Neuronal stem cell (in vitro differentiated cells): Measurements from ENCODE around the gene ALOXE3.

Source experiments
- DNase-seq: peaks from one replicate; pipeline ENCODE4 v3.0.0-alpha.2; 2013; ENCODE audit warnings: low spot score
- H2AFZ ChIP-seq: one replicate; pipeline ENCODE4 v1.6.1; 2013; ENCODE audit warnings: mild to moderate bottlenecking, low read length, inconsistent platforms
- H2AK5ac ChIP-seq: 2 replicates; pipeline ENCODE4 v1.6.1; 2013; ENCODE audit warnings: low read depth, mild to moderate bottlenecking, inconsistent platforms, low read length, moderate library complexity, mixed read lengths
- H2BK120ac ChIP-seq: 2 replicates; pipeline ENCODE4 v1.6.1; 2013; ENCODE audit warnings: low read depth, mild to moderate bottlenecking, inconsistent platforms, low read length, moderate library complexity, mixed read lengths
- H2BK12ac ChIP-seq: one replicate; pipeline ENCODE4 v1.6.1; 2013; ENCODE audit warnings: low read length, inconsistent platforms
- H2BK15ac ChIP-seq: 2 replicates; pipeline ENCODE4 v1.6.1; 2013; ENCODE audit warnings: mild to moderate bottlenecking, low read length, inconsistent platforms, mixed read lengths
- H2BK5ac ChIP-seq: one replicate; pipeline ENCODE4 v1.6.1; 2013; ENCODE audit warnings: inconsistent platforms, mild to moderate bottlenecking, low read length, moderate library complexity
- H3K14ac ChIP-seq: one replicate; pipeline ENCODE4 v1.6.1; 2013; ENCODE audit warnings: low read length, inconsistent platforms
- H3K18ac ChIP-seq: 2 replicates; pipeline ENCODE4 v1.6.1; 2013; ENCODE audit warnings: low read length, inconsistent platforms
- H3K23ac ChIP-seq: 2 replicates; pipeline ENCODE4 v1.6.1; 2013; ENCODE audit warnings: low read depth, mild to moderate bottlenecking, mixed read lengths, low read length, inconsistent platforms; ENCODE audit not compliant: poor library complexity
- H3K27ac ChIP-seq: replicated peaks from 3 replicates; pipeline ENCODE4 v1.5.1; 2013; ENCODE audit warnings: low read length, inconsistent platforms
- H3K27me3 ChIP-seq, 3 experiments: 2 replicates each; pipeline ENCODE4 v1.6.1; 2013; ENCODE audit warnings: low read length in 3 of 3, mild to moderate bottlenecking in 2 of 3, inconsistent platforms in 1 of 3, low read depth in 1 of 3, mixed read lengths in 1 of 3, moderate library complexity in 1 of 3; ENCODE audit not compliant: control insufficient read depth in 3 of 3, insufficient read depth in 3 of 3
- H3K36me3 ChIP-seq, 2 donors: replicated peaks in 1 of 2; 2 replicates each; pipeline ENCODE4 v1.6.1; 2013; ENCODE audit warnings: low read length in 2 of 2; ENCODE audit not compliant: control insufficient read depth in 2 of 2, insufficient read depth in 2 of 2
- H3K4ac ChIP-seq: 2 replicates; pipeline ENCODE4 v1.6.1; 2013; ENCODE audit warnings: inconsistent platforms, mild to moderate bottlenecking, low read length, moderate library complexity
- H3K4me1 ChIP-seq, 2 donors: 1 replicate in 1 of 2; 2 replicates in 1 of 2; pipeline ENCODE4 v1.6.1; 2013; ENCODE audit warnings: low read length in 2 of 2, low read depth in 1 of 2; ENCODE audit not compliant: control insufficient read depth in 2 of 2, insufficient read depth in 1 of 2
- H3K4me2 ChIP-seq: one replicate; pipeline ENCODE4 v1.6.1; 2013; ENCODE audit warnings: mild to moderate bottlenecking, low read length, inconsistent platforms; ENCODE audit not compliant: insufficient read depth, poor library complexity, severe bottlenecking
- H3K4me3 ChIP-seq, 2 donors: 2 replicates each; pipeline ENCODE4 v1.5.1; 2013; ENCODE audit warnings: low read length in 2 of 2, mild to moderate bottlenecking in 2 of 2, inconsistent platforms in 1 of 2, moderate library complexity in 1 of 2
- H3K79me1 ChIP-seq: one replicate; pipeline ENCODE4 v1.6.1; 2013; ENCODE audit warnings: low read depth, mild to moderate bottlenecking, inconsistent platforms, low read length, moderate library complexity
- H3K9ac ChIP-seq: one replicate; pipeline ENCODE4 v1.6.1; 2013; ENCODE audit warnings: mild to moderate bottlenecking, low read depth, low read length, inconsistent platforms; ENCODE audit not compliant: poor library complexity
- H3K9me3 ChIP-seq, 2 donors: replicated peaks in 1 of 2; 2 replicates each; pipeline versions ENCODE3 to v1.6.1; 2013; ENCODE audit warnings: low read length in 2 of 2, mild to moderate bottlenecking in 2 of 2, inconsistent platforms in 1 of 2, low read depth in 1 of 2, mixed read lengths in 1 of 2, moderate library complexity in 1 of 2; ENCODE audit not compliant: control insufficient read depth in 2 of 2, insufficient read depth in 1 of 2
- H4K8ac ChIP-seq: one replicate; pipeline ENCODE4 v1.6.1; 2013; ENCODE audit warnings: low read depth, mild to moderate bottlenecking, inconsistent platforms, low read length, moderate library complexity
- H4K91ac ChIP-seq: one replicate; pipeline ENCODE4 v1.6.1; 2013; ENCODE audit warnings: low read length, low read depth, mild to moderate bottlenecking, inconsistent platforms; ENCODE audit not compliant: poor library complexity
- WGBS, 2 donors: extraction: QIAGEN DNeasy Blood & Tissue Kit; methylation state at CpG; one replicate each; pipeline ENCODE4 v1.1.7; 2013; ENCODE audit warnings: missing lambda C conversion rate in 2 of 2, mixed read lengths in 1 of 2; ENCODE audit not compliant: insufficient read length in 2 of 2, insufficient replicate concordance in 1 of 2; ENCODE audit errors: extremely low coverage in 2 of 2; 5-methylcytosine and 5-hydroxymethylcytosine counted together

The ALOXE3 gene

GRCh38 chr17:8074554-8074953 lies 43.8 kb downstream of the ALOXE3 start:
- H3K9me3 ChIP-seq: peaks cover 0 to 2% of the 10 kb centered on the region in 2 donors
- no peak overlapping the region for H3K14ac ChIP-seq
- H2AK5ac ChIP-seq: no peak overlapping the region
- DNase-seq: no peak
- peak overlapping the region; percentile 53 for H3K18ac ChIP-seq
- H3K27ac ChIP-seq: no peak overlapping the region
- no peak overlapping the region for H4K8ac ChIP-seq
- no peak overlapping the region for H4K91ac ChIP-seq
- no peak overlapping the region for H3K9ac ChIP-seq
- H2AFZ ChIP-seq: no peak overlapping the region
- H2BK12ac ChIP-seq: no peak overlapping the region
- peak overlapping the region; percentile 11 for H3K23ac ChIP-seq
- no peak overlapping the region for H3K4me3 ChIP-seq
- H2BK120ac ChIP-seq: no peak overlapping the region
- no peaks in the 10 kb centered on the region for H3K79me1 ChIP-seq
- H3K27me3 ChIP-seq: peaks cover 24 to 90% (median 75%) of the 10 kb centered on the region in 3 experiments
- H3K36me3 ChIP-seq: no peaks in the 10 kb centered on the region
- H3K4me2 ChIP-seq: no peak overlapping the region
- peaks cover 4 to 10% of the 10 kb centered on the region in 2 donors for H3K4me1 ChIP-seq
- H3K4ac ChIP-seq: no peak overlapping the region
- WGBS, 2 donors: no CpG with 5 or more reads among the region's 7 CpGs
- no peak overlapping the region for H2BK15ac ChIP-seq
- no peak overlapping the region for H2BK5ac ChIP-seq

- WGBS, 2 donors: no CpG with 5 or more reads among the region's 28 CpGs
These were observed 44.5 kb downstream of the ALOXE3 start for GRCh38 chr17:8073627-8074484.

GRCh38 chr17:8072729-8073461 lies 45.4 kb downstream of the ALOXE3 start:
- Histone ChIP-seq H2BK120ac (no peak overlapping the region), H4K8ac (no peak overlapping the region), H3K36me3 (no peaks in the 10 kb centered on the region), H3K4me1 (peaks cover 4 to 10% of the 10 kb centered on the region in 2 donors), H3K9ac (no peak overlapping the region), H2BK15ac (no peak overlapping the region), H3K79me1 (no peaks in the 10 kb centered on the region), H2BK5ac (peak overlapping the region; percentile 0), H4K91ac (no peak overlapping the region), H3K27me3 (peaks cover 24 to 95% (median 65%) of the 10 kb centered on the region in 3 experiments), H3K18ac (peak overlapping the region; percentile 46), H3K23ac (peak overlapping the region; percentile 81), H3K4me2 (peak overlapping the region; percentile 15), H3K27ac (no peak overlapping the region), H3K9me3 (peaks cover 0 to 2% of the 10 kb centered on the region in 2 donors), H3K14ac (peak overlapping the region; percentile 10), H3K4me3 (peak overlapping the region in 1 of 2 donors; percentile 2), H3K4ac (no peak overlapping the region), H2AK5ac (no peak overlapping the region), H2BK12ac (no peak overlapping the region), H2AFZ (peak overlapping the region; percentile 74)
- WGBS, 2 donors: no CpG with 5 or more reads among the region's 40 CpGs
- DNase-seq: no peak

More at GRCh38 chr17:8073627-8074484, 44.5 kb downstream of the ALOXE3 start:
- Histone ChIP-seq H2BK5ac (no peak overlapping the region), H2AFZ (peak overlapping the region; percentile 42), H3K23ac (peak overlapping the region; percentile 3), H3K27me3 (peaks cover 24 to 90% (median 70%) of the 10 kb centered on the region in 3 experiments), H2BK120ac (no peak overlapping the region), H2BK15ac (no peak overlapping the region), H4K8ac (no peak overlapping the region), H3K18ac (peak overlapping the region; percentile 21), H3K9ac (peak overlapping the region; percentile 81), H3K36me3 (no peaks in the 10 kb centered on the region), H2BK12ac (no peak overlapping the region), H3K4ac (no peak overlapping the region), H3K4me2 (no peak overlapping the region), H3K79me1 (no peaks in the 10 kb centered on the region), H2AK5ac (peak overlapping the region; percentile 37), H3K4me3 (peak overlapping the region in 1 of 2 donors; percentile 59), H3K14ac (no peak overlapping the region), H4K91ac (no peak overlapping the region), H3K9me3 (peaks cover 0 to 2% of the 10 kb centered on the region in 2 donors), H3K27ac (no peak overlapping the region), H3K4me1 (peaks cover 4 to 10% of the 10 kb centered on the region in 2 donors)
- DNase-seq: peak; percentile 67

- Histone ChIP-seq H3K14ac (no peak overlapping the region), H3K23ac (no peak overlapping the region), H3K4me3 (peak overlapping the region in 1 of 2 donors; percentile 15), H3K4ac (no peak overlapping the region), H3K79me1 (no peaks in the 10 kb centered on the region), H2BK15ac (no peak overlapping the region), H2BK12ac (no peak overlapping the region), H3K27me3 (peaks cover 24 to 95% (median 64%) of the 10 kb centered on the region in 3 experiments), H3K4me2 (peak overlapping the region; percentile 15), H3K9me3 (peaks cover 0 to 2% of the 10 kb centered on the region in 2 donors), H3K4me1 (peaks cover 4 to 10% of the 10 kb centered on the region in 2 donors), H2AK5ac (no peak overlapping the region), H4K91ac (no peak overlapping the region), H3K36me3 (no peaks in the 10 kb centered on the region), H3K18ac (peak overlapping the region; percentile 34), H2BK120ac (no peak overlapping the region), H3K27ac (no peak overlapping the region), H3K9ac (peak overlapping the region; percentile 30), H2AFZ (peak overlapping the region; percentile 74), H2BK5ac (no peak overlapping the region), H4K8ac (no peak overlapping the region)
- no peak for DNase-seq
- WGBS, 2 donors: no CpG with 5 or more reads among the region's 28 CpGs
These were observed 46.0 kb downstream of the ALOXE3 start for GRCh38 chr17:8072341-8072728.
